H1 (cell line): Measurements from ENCODE around the gene SNHG17. TPM values are rescaled to one million over a fixed set of nuclear protein-coding genes. Genes with fewer than 3 reads are reported as not detected.

Source experiments
- BCL11A ChIP-seq, 2 experiments: IDR thresholded peaks; one replicate each; pipeline ENCODE4 v1.6.1; 2011; ENCODE audit warnings: low read depth in 2 of 2, low read length in 2 of 2, mild to moderate bottlenecking in 2 of 2
- BRCA1 ChIP-seq: IDR thresholded peaks from 2 replicates; pipeline ENCODE4 v1.6.1; 2012; ENCODE audit warnings: low read depth, low read length, improper control_type of control experiment
- CBX8 ChIP-seq: fragments of 300-800, 300-1000 bp; sonication (generic); IDR thresholded peaks from 2 replicates; pipeline ENCODE4 v1.7.1; 2016; ENCODE audit warnings: low read depth, low read length, borderline replicate concordance
- FOSL1 ChIP-seq: IDR thresholded peaks from 2 replicates; pipeline ENCODE4 v1.6.1; 2011; ENCODE audit warnings: mild to moderate bottlenecking, low read depth, low read length, moderate library complexity; ENCODE audit not compliant: insufficient read depth
- GTF2F1 ChIP-seq: IDR thresholded peaks from 2 replicates; pipeline ENCODE4 v1.6.1; 2012; ENCODE audit warnings: low read depth, low read length, improper control_type of control experiment, borderline replicate concordance
- HDAC6 ChIP-seq: IDR thresholded peaks from one replicate; pipeline ENCODE4 v1.7.1; 2012; ENCODE audit warnings: low read depth, mild to moderate bottlenecking, inconsistent platforms, low read length, moderate library complexity
- KDM4A ChIP-seq: IDR thresholded peaks from one replicate; pipeline ENCODE4 v1.7.1; 2012; ENCODE audit warnings: low read depth, mild to moderate bottlenecking, moderate library complexity, low read length, inconsistent platforms; ENCODE audit not compliant: severe bottlenecking
- KDM5A ChIP-seq: fragments of 200-600 bp; IDR thresholded peaks from 2 replicates; pipeline ENCODE4 v1.7.1; 2012; ENCODE audit warnings: mild to moderate bottlenecking, low read length, inconsistent platforms, mixed read lengths
- NANOG ChIP-seq: IDR thresholded peaks from 2 replicates; pipeline ENCODE4 v1.6.1; 2011; ENCODE audit warnings: low read length, low read depth, mild to moderate bottlenecking, inconsistent platforms; ENCODE audit not compliant: insufficient read depth, poor library complexity, severe bottlenecking
- NRF1 ChIP-seq: IDR thresholded peaks from 2 replicates; pipeline ENCODE4 v1.6.1; 2011; ENCODE audit warnings: mild to moderate bottlenecking, low read depth, low read length, improper control_type of control experiment
- POU5F1 ChIP-seq: IDR thresholded peaks from 2 replicates; pipeline ENCODE4 v1.6.1; 2011; ENCODE audit warnings: low read depth, mild to moderate bottlenecking, low read length, moderate library complexity
- RAD21 ChIP-seq, 2 experiments: IDR thresholded peaks in 1 of 2; conservative IDR thresholded peaks in 1 of 2; 2 replicates each; pipeline ENCODE4 v1.6.1; 2011; ENCODE audit warnings: low read depth in 2 of 2, low read length in 2 of 2, improper control_type of control experiment in 1 of 2, inconsistent platforms in 1 of 2, mild to moderate bottlenecking in 1 of 2, moderate library complexity in 1 of 2
- RBBP5 ChIP-seq: IDR thresholded peaks from 2 replicates; pipeline ENCODE4 v1.7.1; 2012; ENCODE audit warnings: low read depth, mild to moderate bottlenecking, inconsistent platforms, low read length, moderate library complexity, borderline replicate concordance
- SIN3A ChIP-seq, 2 experiments: IDR thresholded peaks in 1 of 2; conservative IDR thresholded peaks in 1 of 2; 2 replicates each; pipeline ENCODE4 v1.6.1; 2011 to 2012; ENCODE audit warnings: low read length in 2 of 2, improper control_type of control experiment in 1 of 2, low read depth in 1 of 2, mild to moderate bottlenecking in 1 of 2
- SIRT6 ChIP-seq: IDR thresholded peaks from one replicate; pipeline ENCODE4 v1.7.1; 2012; ENCODE audit warnings: low read length, inconsistent platforms
- SIX5 ChIP-seq: IDR thresholded peaks from 2 replicates; pipeline ENCODE4 v1.6.1; 2011; ENCODE audit warnings: mild to moderate bottlenecking, low read depth, low read length
- SP4 ChIP-seq: IDR thresholded peaks from 2 replicates; pipeline ENCODE4 v1.6.1; 2012; ENCODE audit warnings: low read length, inconsistent platforms
- SRF ChIP-seq: IDR thresholded peaks from 2 replicates; pipeline ENCODE4 v1.6.1; 2011; ENCODE audit warnings: mild to moderate bottlenecking, low read depth, low read length, moderate library complexity
- TBP ChIP-seq: IDR thresholded peaks from 2 replicates; pipeline ENCODE4 v1.6.1; 2011; ENCODE audit warnings: low read depth, low read length, improper control_type of control experiment
- TEAD4 ChIP-seq: IDR thresholded peaks from 2 replicates; pipeline ENCODE4 v1.6.1; 2012; ENCODE audit warnings: low read depth, low read length, inconsistent platforms, mixed read lengths
- USF2 ChIP-seq: IDR thresholded peaks from 2 replicates; pipeline ENCODE4 v1.6.1; 2011; ENCODE audit warnings: low read length, improper control_type of control experiment
- ZNF274 ChIP-seq: IDR thresholded peaks from 2 replicates; pipeline ENCODE4 v1.7.0; 2012; ENCODE audit warnings: low read length, borderline replicate concordance; ENCODE audit errors: extremely low read depth
- polyA plus RNA-seq, 7 experiments: library from polyadenylated mRNA; depleted of rRNA in 3 of 7; stranded (reverse) in 5 of 7; unstranded in 2 of 7; fragments of >200 nt in 5 of 7; fragments of 200-250 nt in 2 of 7; gene quantifications; 1 replicate in 5 of 7; 2 replicates in 1 of 7; 4 replicates in 1 of 7; pipeline versions ENCODE4 v1.2.1 to v1.2.3, GENCODE V29; 2011 to 2013; ENCODE audit warnings: missing spikeins in 2 of 7, mixed read lengths in 2 of 7
- total RNA-seq: library from RNA; stranded (reverse); fragmentation: NEBNext Ultra II Directional; extraction: Animal tissue kit (Norgen Biotek cat#: 25700); gene quantifications from 2 replicates; pipeline ENCODE4 v1.2.1, GENCODE V29; 2021

SNHG17 gene
- total and polyA plus RNA-seq, 2 of the 8 experiments (the other 6 are each of a cell fraction or from before 2014, with no cell fraction given): 59.4 to 59.8 TPM

GRCh38 chr20:38434770-38435554 is at the start of gene SNHG17 (continued):
- TF ChIP-seq RAD21 (IDR thresholded peaks at IDR 0.05 in 1 of 2, conservative IDR thresholded peaks at IDR 0.05 in 1 of 2; ENCODE audit: low read depth in 2 of 2, low read length in 2 of 2): peak; percentile 24 to 42; a peak in 3 of 4 replicates
- no peak for TF ChIP-seq RBBP5
- peak; percentile 76 to 92; a peak in 1 of 4 replicates for TF ChIP-seq SIN3A (conservative IDR thresholded peaks at IDR 0.05 in 1 of 2, IDR thresholded peaks at IDR 0.05 in 1 of 2; ENCODE audit: low read depth in 1 of 2, low read length in 2 of 2)
- TF ChIP-seq CBX8: no peak
- TF ChIP-seq KDM4A: peak; percentile 53
- TF ChIP-seq KDM5A: no peak
- TF ChIP-seq TEAD4: 0 out of 2 replicates have a peak, but pooled peaks have one; percentile 57
- TF ChIP-seq SIX5: no peak
- TF ChIP-seq NANOG: no peak
- no peak for TF ChIP-seq SIRT6
- TF ChIP-seq FOSL1: no peak
- no peak for TF ChIP-seq POU5F1
- TF ChIP-seq SP4: peak; percentile 61; the same call in 1 of the 2 replicates
- TF ChIP-seq USF2: peak; percentile 4; the same call in 1 of the 2 replicates
- TF ChIP-seq GTF2F1: peak; percentile 92
- TF ChIP-seq BRCA1: peak; percentile 16; the same call in 1 of the 2 replicates
- TF ChIP-seq SRF: no peak
- no peak for TF ChIP-seq ZNF274
- TF ChIP-seq NRF1: no peak
- peak; percentile 98 for TF ChIP-seq TBP
- TF ChIP-seq HDAC6: no peak
- TF ChIP-seq BCL11A (IDR thresholded peaks at IDR 0.05; ENCODE audit: low read depth in 2 of 2, low read length in 2 of 2): no peak
